ENCODE data around the gene COL9A1.

The COL9A1 gene

DNA sequence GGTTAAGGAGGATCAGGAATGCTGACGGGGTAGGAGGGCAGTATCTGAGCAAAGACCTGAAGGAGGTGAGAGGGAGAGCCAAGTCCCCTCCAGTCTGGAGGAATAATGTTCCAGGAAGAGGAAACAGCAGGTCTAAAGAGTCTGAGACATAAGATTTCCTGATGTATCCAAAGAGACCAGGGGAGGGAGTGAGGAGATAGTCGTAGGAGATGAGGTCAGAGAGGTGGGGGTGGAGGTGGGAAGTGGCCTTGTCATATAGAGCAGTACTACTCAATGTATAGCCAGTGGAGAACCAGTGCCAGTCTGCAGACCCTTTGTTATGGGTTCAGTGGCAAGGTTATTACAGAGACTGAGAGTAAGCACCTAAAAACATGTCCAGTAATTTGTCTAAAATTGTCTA lies 130.6 kb downstream of the COL9A1 start:
- TF ChIP-seq Cebpa-rat (IDR thresholded peaks at IDR 0.05) = no peak
- no peaks in the 10 kb centered on the region for H3K27me3 ChIP-seq
- no peaks in the 10 kb centered on the region for H3K4me1 ChIP-seq
- H3K4me2 ChIP-seq = no peak overlapping the region
- H3K9me3 ChIP-seq (replicated peaks in 1 of 11) = no peaks in the 10 kb centered on the region
- H3K27ac ChIP-seq = no peak overlapping the region
- H3K36me3 ChIP-seq = no peaks in the 10 kb centered on the region
- no peaks in the 10 kb centered on the region for H4K20me1 ChIP-seq
- no peak overlapping the region for H3K9ac ChIP-seq
- no peak overlapping the region for H3K4me3 ChIP-seq

DNA sequence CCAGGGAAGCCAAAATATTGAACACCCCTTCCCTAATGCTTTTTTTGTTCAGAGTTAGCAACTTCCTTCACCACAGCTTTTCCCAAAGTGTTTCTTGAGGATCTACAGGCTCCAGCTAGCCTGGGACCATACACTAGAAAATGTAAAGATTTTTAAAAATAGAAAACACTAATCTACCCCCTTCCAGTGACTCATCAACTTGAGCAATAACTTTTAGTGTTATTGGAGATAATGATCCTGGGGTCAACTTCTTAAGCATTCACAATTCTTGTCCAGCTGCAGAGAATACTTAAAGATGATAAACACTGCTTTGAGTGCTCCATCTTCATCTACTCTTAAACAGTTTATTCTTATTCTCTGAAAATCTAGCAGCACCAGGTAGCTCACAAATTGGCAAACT lies 131.6 kb downstream of the COL9A1 start:
- Histone ChIP-seq H4K20me1 (no peaks in the 10 kb centered on the region), H3K9ac (no peak overlapping the region), H3K27ac (no peak overlapping the region), H3K4me2 (no peak overlapping the region), H3K9me3 (replicated peaks in 1 of 11) (no peaks in the 10 kb centered on the region), H3K4me3 (no peak overlapping the region), H3K4me1 (no peaks in the 10 kb centered on the region), H3K36me3 (no peaks in the 10 kb centered on the region), H3K27me3 (no peaks in the 10 kb centered on the region)
- no peak for TF ChIP-seq Cebpa-rat (IDR thresholded peaks at IDR 0.05)

DNA sequence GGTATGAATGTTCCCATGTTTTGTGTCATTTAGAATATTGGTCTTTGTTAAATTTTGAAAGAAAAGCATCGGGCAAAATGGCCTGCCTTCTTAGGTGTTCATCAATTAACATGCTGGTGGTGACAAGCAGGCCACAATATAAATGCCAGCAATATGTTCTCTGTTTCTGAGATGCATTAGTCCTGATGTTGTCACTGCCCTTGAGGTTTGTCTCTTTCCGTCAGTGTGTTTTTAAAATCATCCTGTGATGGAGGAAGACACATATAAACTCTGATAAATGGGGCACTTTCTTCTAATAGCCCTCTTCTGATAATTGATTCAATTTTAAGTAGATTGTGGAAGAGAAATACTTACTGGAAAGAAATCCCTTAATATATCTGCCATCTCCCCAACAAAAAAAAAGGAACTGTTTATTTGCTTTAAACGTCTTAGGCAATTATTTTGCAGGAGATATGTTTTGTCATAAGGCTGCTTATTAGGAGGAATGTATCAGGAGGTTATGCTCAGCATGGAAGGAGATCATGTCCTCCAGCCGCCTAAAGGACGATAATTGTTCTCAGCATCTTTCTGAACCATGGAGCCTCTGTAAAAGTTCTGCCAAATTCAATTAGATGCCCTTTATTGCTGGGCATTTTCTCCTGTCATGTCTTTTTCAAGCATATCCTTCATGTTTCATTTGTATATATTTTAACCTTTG lies 134.1 kb downstream of the COL9A1 start:
- TF ChIP-seq Cebpa-rat (IDR thresholded peaks at IDR 0.05) = no peak
- no peaks in the 10 kb centered on the region for H3K27me3 ChIP-seq
- no peak overlapping the region for H3K4me2 ChIP-seq

More for the DNA sequence above, 134.1 kb downstream of the COL9A1 start:
- H3K27ac ChIP-seq = no peak overlapping the region
- no peaks in the 10 kb centered on the region for H3K36me3 ChIP-seq
- H3K4me3 ChIP-seq = no peak overlapping the region
- H3K9ac ChIP-seq = no peak overlapping the region
- H3K9me3 ChIP-seq (replicated peaks in 1 of 11) = no peaks in the 10 kb centered on the region
- H4K20me1 ChIP-seq = no peaks in the 10 kb centered on the region
- no peaks in the 10 kb centered on the region for H3K4me1 ChIP-seq
